Chondrocyte (in vitro differentiated cells): ENCODE measurements around the gene PASK. TPM values are rescaled to one million over a fixed set of nuclear protein-coding genes. Genes with fewer than 3 reads are reported as not detected.

Source experiments
- DNase-seq: peaks from one replicate; pipeline ENCODE4 v3.0.0; 2021; ENCODE audit warnings: mixed read lengths, low spot score
- H3K27ac Mint-ChIP-seq: one replicate; pipeline ENCODE4 v1.8.0; 2021; ENCODE audit warnings: mild to moderate bottlenecking, moderate library complexity, mixed read lengths; ENCODE audit not compliant: unreplicated experiment
- H3K27me3 Mint-ChIP-seq: 2 replicates; pipeline ENCODE4 v1.8.0; 2021; ENCODE audit warnings: low read depth, mixed read lengths
- H3K36me3 Mint-ChIP-seq: 2 replicates; pipeline ENCODE4 v1.8.0; 2021; ENCODE audit warnings: low read depth, mixed read lengths
- H3K4me1 Mint-ChIP-seq: 2 replicates; pipeline ENCODE4 v1.8.0; 2021; ENCODE audit warnings: low read depth, mild to moderate bottlenecking, mixed read lengths
- H3K4me3 Mint-ChIP-seq: one replicate; pipeline ENCODE4 v1.8.0; 2021; ENCODE audit warnings: mild to moderate bottlenecking, moderate library complexity, mixed read lengths; ENCODE audit not compliant: unreplicated experiment
- H3K9me3 Mint-ChIP-seq: 2 replicates; pipeline ENCODE4 v1.8.0; 2021; ENCODE audit warnings: low read depth, mixed read lengths
- total RNA-seq: library from RNA; stranded (reverse); gene quantifications from 3 replicates; pipeline ENCODE4 v1.2.1, GENCODE V29; 2021
- TF ChIP-seq, protein P1 (sequence below): fragments of 200-600 bp; sonication (generic); IDR thresholded peaks from 2 replicates; pipeline ENCODE4 v1.5.0; 2021; ENCODE audit warnings: antibody characterized with exemption, mild to moderate bottlenecking, moderate library complexity

The PASK gene
- total RNA-seq, 1 donor from 2014 or later = 4.5 TPM

GRCh38 chr2:241103176-241103595 is 46.1 kb downstream of the PASK start:
- no peak for DNase-seq
- H3K27ac Mint-ChIP-seq = no peak overlapping the region
- peaks cover 20% of the 10 kb centered on the region for H3K4me1 Mint-ChIP-seq
- H3K36me3 Mint-ChIP-seq = peaks cover 4% of the 10 kb centered on the region
- peak overlapping the region; percentile 92 for H3K4me3 Mint-ChIP-seq
- TF ChIP-seq, protein P1, sequence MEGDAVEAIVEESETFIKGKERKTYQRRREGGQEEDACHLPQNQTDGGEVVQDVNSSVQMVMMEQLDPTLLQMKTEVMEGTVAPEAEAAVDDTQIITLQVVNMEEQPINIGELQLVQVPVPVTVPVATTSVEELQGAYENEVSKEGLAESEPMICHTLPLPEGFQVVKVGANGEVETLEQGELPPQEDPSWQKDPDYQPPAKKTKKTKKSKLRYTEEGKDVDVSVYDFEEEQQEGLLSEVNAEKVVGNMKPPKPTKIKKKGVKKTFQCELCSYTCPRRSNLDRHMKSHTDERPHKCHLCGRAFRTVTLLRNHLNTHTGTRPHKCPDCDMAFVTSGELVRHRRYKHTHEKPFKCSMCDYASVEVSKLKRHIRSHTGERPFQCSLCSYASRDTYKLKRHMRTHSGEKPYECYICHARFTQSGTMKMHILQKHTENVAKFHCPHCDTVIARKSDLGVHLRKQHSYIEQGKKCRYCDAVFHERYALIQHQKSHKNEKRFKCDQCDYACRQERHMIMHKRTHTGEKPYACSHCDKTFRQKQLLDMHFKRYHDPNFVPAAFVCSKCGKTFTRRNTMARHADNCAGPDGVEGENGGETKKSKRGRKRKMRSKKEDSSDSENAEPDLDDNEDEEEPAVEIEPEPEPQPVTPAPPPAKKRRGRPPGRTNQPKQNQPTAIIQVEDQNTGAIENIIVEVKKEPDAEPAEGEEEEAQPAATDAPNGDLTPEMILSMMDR = no peak
- no peaks in the 10 kb centered on the region for H3K27me3 Mint-ChIP-seq
- H3K9me3 Mint-ChIP-seq = no peaks in the 10 kb centered on the region

DNA sequence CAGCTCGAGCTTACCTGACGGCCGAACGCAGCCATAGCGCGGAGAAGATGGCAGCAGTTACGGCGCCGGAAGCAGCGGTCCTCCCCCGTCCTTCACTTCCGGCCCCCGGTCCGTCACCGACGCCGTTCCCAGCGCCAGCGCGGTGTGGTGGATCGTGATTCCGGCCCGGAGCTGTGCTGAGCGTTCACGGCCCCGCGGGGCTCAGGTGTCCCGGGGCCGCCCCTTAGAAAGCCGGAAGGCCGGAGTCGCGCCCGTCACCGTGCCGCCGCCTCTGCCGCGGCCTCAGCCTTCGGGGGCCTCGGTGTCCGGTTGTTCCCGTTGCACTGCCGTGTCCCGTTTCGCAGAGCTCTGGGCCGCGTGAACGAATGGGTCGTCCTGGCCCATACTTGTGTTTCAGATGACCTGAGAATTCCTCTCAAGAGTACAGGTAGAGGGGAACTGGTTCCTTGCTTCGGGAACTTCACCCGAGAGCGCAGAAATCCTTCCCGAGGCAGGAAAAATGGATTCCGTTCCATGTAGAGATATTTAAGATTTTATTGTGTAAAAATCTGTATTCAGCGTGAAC is 47.0 kb downstream of the PASK start, which contains the start of gene MTERF4:
Gene MTERF4, minus strand, starts transcription at position 49 of the 565 bp plus-strand sequence. Its CDS starts 14 bp downstream, at position 35.
- Mint-ChIP-seq H3K36me3 (peaks cover 6% of the 10 kb centered on the region), H3K9me3 (no peaks in the 10 kb centered on the region), H3K27me3 (no peaks in the 10 kb centered on the region), H3K4me1 (peaks cover 20% of the 10 kb centered on the region), H3K27ac (peak within 1 kb of the TSS; percentile 90), H3K4me3 (peak within 1 kb of the TSS; percentile 92)
- TF ChIP-seq, protein P1 = peak; percentile 16
- DNase-seq = no peak

DNA sequence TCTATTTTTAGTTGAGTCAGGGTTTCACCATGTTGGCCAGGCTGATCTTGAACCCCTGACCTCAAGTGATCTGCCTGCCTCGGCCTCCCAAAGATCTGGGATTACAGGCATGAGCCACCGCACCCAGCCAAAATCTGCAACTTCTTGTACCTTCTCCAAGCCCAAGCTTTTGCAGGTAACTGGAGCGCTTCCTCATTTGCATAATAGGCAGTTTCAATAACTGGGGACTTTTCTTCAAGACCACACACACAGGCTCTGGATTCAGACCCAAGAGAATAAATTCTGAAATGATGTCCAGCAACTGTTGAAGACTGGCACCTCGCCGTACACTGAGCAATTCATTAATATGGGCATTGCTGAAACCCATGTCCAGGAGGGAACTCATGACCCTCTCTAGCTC is 50.0 kb downstream of the PASK start:
- Mint-ChIP-seq H3K4me3 (no peak overlapping the region), H3K27me3 (no peaks in the 10 kb centered on the region), H3K4me1 (peaks cover 20% of the 10 kb centered on the region), H3K36me3 (peaks cover 24% of the 10 kb centered on the region), H3K9me3 (no peaks in the 10 kb centered on the region), H3K27ac (no peak overlapping the region)
- DNase-seq = no peak
- TF ChIP-seq, protein P1 = no peak

DNA sequence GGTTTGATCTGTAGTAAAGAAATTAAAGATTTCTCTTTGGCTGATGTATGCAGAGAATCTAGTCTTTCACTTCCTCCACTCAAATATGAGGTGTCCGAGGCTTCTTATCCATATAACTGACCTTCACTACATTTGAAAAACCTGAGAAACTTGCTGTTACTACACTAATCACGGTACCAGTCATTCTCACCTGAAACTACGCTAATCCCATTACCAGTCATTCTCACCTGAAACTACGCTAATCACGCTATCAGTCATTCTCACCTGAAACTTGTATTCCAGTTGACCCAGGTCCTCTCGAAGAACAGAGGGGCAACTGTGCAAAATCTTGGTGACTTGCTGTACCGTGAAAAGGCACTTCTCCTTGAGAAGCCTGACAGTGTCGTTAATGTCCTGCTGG is 52.3 kb downstream of the PASK start:
- H3K27ac Mint-ChIP-seq = no peak overlapping the region

DNA sequence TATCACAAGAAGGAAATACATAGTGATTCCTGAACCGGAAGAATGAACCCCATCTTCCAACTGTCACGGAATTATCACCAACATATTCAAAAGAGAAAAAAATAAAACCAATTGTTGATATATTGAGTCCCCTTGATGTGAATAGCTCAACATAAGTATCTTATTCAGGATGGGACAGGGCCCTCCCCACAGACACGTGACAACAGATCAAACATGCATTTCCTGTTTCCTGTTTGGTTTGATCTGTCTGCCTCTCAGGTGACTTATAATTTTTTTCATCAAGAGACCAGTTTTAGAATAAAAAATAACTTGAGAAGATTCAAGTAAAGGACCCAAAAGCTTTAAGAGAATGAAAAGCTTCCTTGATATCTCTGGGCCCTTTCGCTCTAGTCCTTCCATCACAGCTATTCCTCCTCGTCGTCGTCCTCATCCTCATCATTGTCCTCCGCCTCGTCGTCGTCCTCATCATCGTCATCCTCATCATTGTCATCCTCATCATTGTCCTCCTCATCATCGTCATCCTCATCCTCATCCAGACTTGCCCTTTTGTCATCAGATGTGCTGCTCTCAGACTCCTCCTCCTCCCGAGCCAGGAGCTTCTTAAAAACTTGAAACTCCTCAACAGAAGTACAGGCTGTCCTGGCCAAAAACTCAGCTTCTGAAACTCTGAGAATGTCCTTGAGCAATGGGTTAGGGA is 53.5 kb downstream of the PASK start:
- no peak overlapping the region for H3K27ac Mint-ChIP-seq

More for the DNA sequence above, 52.3 kb downstream of the PASK start:
- Mint-ChIP-seq H3K27me3 (no peaks in the 10 kb centered on the region), H3K9me3 (no peaks in the 10 kb centered on the region), H3K4me1 (peaks cover 27% of the 10 kb centered on the region), H3K4me3 (no peak overlapping the region), H3K36me3 (peaks cover 28% of the 10 kb centered on the region)
- DNase-seq = no peak
- TF ChIP-seq, protein P1 = no peak

More for the DNA sequence above, 53.5 kb downstream of the PASK start:
- H3K36me3 Mint-ChIP-seq = peaks cover 33% of the 10 kb centered on the region
- H3K4me3 Mint-ChIP-seq = no peak overlapping the region
- H3K4me1 Mint-ChIP-seq = peaks cover 18% of the 10 kb centered on the region
- DNase-seq = no peak
- no peaks in the 10 kb centered on the region for H3K9me3 Mint-ChIP-seq
- no peaks in the 10 kb centered on the region for H3K27me3 Mint-ChIP-seq
- TF ChIP-seq, protein P1 = no peak
